GM21390 (cell line): ENCODE measurements around the gene GLYR1.

Source experiments
- ATAC-seq: cut with Tn5 transposase; IDR thresholded peaks from one replicate; pipeline ENCODE4 v1.9.1; 2021; ENCODE audit not compliant: unreplicated experiment

Gene GLYR1

GRCh38 chr16:4880006-4880580 is 33.0 kb upstream of the GLYR1 start:
- no peak for ATAC-seq

- no peak for ATAC-seq
Measured at GRCh38 chr16:4879049-4879448, 32.0 kb upstream of the GLYR1 start.

GRCh38 chr16:4877380-4877685 is 30.2 kb upstream of the GLYR1 start:
- ATAC-seq, result no peak

GRCh38 chr16:4876646-4877379 is 29.7 kb upstream of the GLYR1 start:
- no peak for ATAC-seq

GRCh38 chr16:4874666-4875065 is 27.6 kb upstream of the GLYR1 start:
- no peak for ATAC-seq

GRCh38 chr16:4873091-4873490 is 26.0 kb upstream of the GLYR1 start:
- no peak for ATAC-seq

GRCh38 chr16:4871071-4871470 is 24.0 kb upstream of the GLYR1 start:
- ATAC-seq, result no peak

- ATAC-seq, result no peak
Measured at GRCh38 chr16:4870138-4870671, 23.1 kb upstream of the GLYR1 start.

GRCh38 chr16:4869147-4869805 is 22.2 kb upstream of the GLYR1 start:
- no peak for ATAC-seq

GRCh38 chr16:4868535-4868934 is 21.4 kb upstream of the GLYR1 start:
- ATAC-seq, result no peak

- ATAC-seq, result no peak
Measured at GRCh38 chr16:4868026-4868425, 20.9 kb upstream of the GLYR1 start.

- ATAC-seq, result no peak
Measured at GRCh38 chr16:4866586-4866985, 19.5 kb upstream of the GLYR1 start.

- no peak for ATAC-seq
Measured at GRCh38 chr16:4865231-4865860, 18.3 kb upstream of the GLYR1 start.

GRCh38 chr16:4864728-4865127 is 17.6 kb upstream of the GLYR1 start:
- ATAC-seq, result no peak

GRCh38 chr16:4862639-4863038 is 15.6 kb upstream of the GLYR1 start:
- no peak for ATAC-seq

GRCh38 chr16:4860727-4861342 is 13.7 kb upstream of the GLYR1 start:
- ATAC-seq, result no peak

- no peak for ATAC-seq
Measured at GRCh38 chr16:4859900-4860255, 12.8 kb upstream of the GLYR1 start.

- ATAC-seq, result no peak
Measured at GRCh38 chr16:4859190-4859899, 12.3 kb upstream of the GLYR1 start.

GRCh38 chr16:4855804-4856203 is 8.7 kb upstream of the GLYR1 start:
- ATAC-seq, result no peak

GRCh38 chr16:4855371-4855770 is 8.3 kb upstream of the GLYR1 start:
- no peak for ATAC-seq
